ENCODE measurements around the gene DYRK2.

DYRK2 gene

DNA sequence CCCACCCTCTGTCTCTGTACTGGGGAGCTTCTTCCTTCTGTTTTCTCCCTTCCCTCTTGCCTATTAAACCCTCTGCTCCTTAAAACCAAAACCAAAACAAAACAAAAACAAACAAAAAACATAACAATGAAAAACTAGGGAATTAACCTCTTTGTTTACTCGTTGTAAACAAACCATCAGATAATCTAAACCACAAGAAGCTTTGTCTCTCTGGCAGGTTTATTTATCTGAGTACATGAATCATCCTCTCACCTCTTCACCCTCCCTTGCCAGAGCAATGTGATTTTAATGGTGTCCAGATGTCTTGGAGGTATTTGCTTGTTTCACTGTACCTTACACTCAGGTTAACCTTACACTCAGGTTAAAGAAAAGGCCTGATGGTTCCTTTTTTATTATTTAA lies 66.1 kb downstream of the DYRK2 start:
- no peak overlapping the region for H3K4me3 ChIP-seq (ENCODE audit: low read depth, low read length)
- TF ChIP-seq, protein P1, sequence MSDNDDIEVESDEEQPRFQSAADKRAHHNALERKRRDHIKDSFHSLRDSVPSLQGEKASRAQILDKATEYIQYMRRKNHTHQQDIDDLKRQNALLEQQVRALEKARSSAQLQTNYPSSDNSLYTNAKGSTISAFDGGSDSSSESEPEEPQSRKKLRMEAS (IDR thresholded peaks at IDR 0.05; ENCODE audit: low read depth, low read length), result no peak
- TF ChIP-seq, protein P2, sequence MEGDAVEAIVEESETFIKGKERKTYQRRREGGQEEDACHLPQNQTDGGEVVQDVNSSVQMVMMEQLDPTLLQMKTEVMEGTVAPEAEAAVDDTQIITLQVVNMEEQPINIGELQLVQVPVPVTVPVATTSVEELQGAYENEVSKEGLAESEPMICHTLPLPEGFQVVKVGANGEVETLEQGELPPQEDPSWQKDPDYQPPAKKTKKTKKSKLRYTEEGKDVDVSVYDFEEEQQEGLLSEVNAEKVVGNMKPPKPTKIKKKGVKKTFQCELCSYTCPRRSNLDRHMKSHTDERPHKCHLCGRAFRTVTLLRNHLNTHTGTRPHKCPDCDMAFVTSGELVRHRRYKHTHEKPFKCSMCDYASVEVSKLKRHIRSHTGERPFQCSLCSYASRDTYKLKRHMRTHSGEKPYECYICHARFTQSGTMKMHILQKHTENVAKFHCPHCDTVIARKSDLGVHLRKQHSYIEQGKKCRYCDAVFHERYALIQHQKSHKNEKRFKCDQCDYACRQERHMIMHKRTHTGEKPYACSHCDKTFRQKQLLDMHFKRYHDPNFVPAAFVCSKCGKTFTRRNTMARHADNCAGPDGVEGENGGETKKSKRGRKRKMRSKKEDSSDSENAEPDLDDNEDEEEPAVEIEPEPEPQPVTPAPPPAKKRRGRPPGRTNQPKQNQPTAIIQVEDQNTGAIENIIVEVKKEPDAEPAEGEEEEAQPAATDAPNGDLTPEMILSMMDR (IDR thresholded peaks at IDR 0.05; ENCODE audit: low read depth, low read length), result no peak
- TF ChIP-seq MYC (IDR thresholded peaks at IDR 0.05; ENCODE audit: low read depth, low read length) (no peak), POLR2A (IDR thresholded peaks at IDR 0.05; ENCODE audit: extremely low read depth, insufficient read length) (no peak)
- DNase-seq (ENCODE audit: low read depth), result no peak
